Trophoblast cell (in vitro differentiated cells and primary cell): ENCODE data around the gene RBBP7.

Experiments
- DNase-seq, 2 donors: peaks; one replicate each; pipeline ENCODE4 v3.0.0-alpha.2; 2016
- H2AFZ ChIP-seq: 2 replicates; pipeline ENCODE4 v1.6.1; 2013; ENCODE audit warnings: low read length, moderate library complexity, mild to moderate bottlenecking; ENCODE audit not compliant: insufficient read depth, poor library complexity
- H2AK5ac ChIP-seq: 2 replicates; pipeline ENCODE4 v1.6.1; 2013; ENCODE audit warnings: mild to moderate bottlenecking, low read length
- H2BK120ac ChIP-seq: 2 replicates; pipeline ENCODE4 v1.6.1; 2013; ENCODE audit warnings: low read length, mild to moderate bottlenecking, moderate library complexity; ENCODE audit not compliant: insufficient read depth, poor library complexity
- H2BK12ac ChIP-seq: 2 replicates; pipeline ENCODE4 v1.6.1; 2013; ENCODE audit warnings: mild to moderate bottlenecking, low read length, moderate library complexity
- H2BK5ac ChIP-seq: 2 replicates; pipeline ENCODE4 v1.6.1; 2013; ENCODE audit warnings: low read length, low read depth, moderate library complexity, mild to moderate bottlenecking; ENCODE audit not compliant: poor library complexity
- H3K14ac ChIP-seq: 2 replicates; pipeline ENCODE4 v1.6.1; 2013; ENCODE audit warnings: mild to moderate bottlenecking, low read length
- H3K18ac ChIP-seq: 2 replicates; pipeline ENCODE4 v1.6.1; 2013; ENCODE audit warnings: mild to moderate bottlenecking, low read length
- H3K23ac ChIP-seq: 2 replicates; pipeline ENCODE4 v1.6.1; 2013; ENCODE audit warnings: low read length
- H3K27ac ChIP-seq: 2 replicates; pipeline ENCODE4 v1.5.1; 2013; ENCODE audit warnings: low read depth, mild to moderate bottlenecking, inconsistent platforms, low read length, moderate library complexity
- H3K27me3 ChIP-seq: 2 replicates; pipeline ENCODE4 v1.6.1; 2013; ENCODE audit warnings: inconsistent platforms, mild to moderate bottlenecking, low read length, moderate library complexity; ENCODE audit not compliant: insufficient read depth
- H3K36me3 ChIP-seq, 2 experiments: 1 replicate in 1 of 2; 2 replicates in 1 of 2; pipeline ENCODE4 v1.6.1; 2013; ENCODE audit warnings: low read length in 2 of 2, mild to moderate bottlenecking in 2 of 2, moderate library complexity in 1 of 2; ENCODE audit not compliant: insufficient read depth in 2 of 2, control insufficient read depth in 1 of 2
- H3K4ac ChIP-seq: 2 replicates; pipeline ENCODE4 v1.6.1; 2013; ENCODE audit warnings: low read depth, mild to moderate bottlenecking, low read length, moderate library complexity
- H3K4me1 ChIP-seq, 2 experiments: 1 replicate in 1 of 2; 2 replicates in 1 of 2; pipeline ENCODE4 v1.6.1; 2013; ENCODE audit warnings: low read length in 2 of 2, mild to moderate bottlenecking in 2 of 2, moderate library complexity in 1 of 2; ENCODE audit not compliant: insufficient read depth in 2 of 2, control insufficient read depth in 1 of 2
- H3K4me2 ChIP-seq: 2 replicates; pipeline ENCODE4 v1.6.1; 2013; ENCODE audit warnings: inconsistent platforms, mild to moderate bottlenecking, low read length, moderate library complexity
- H3K4me3 ChIP-seq: 2 replicates; pipeline ENCODE4 v1.5.1; 2013; ENCODE audit warnings: mild to moderate bottlenecking, low read depth, low read length, inconsistent platforms
- H3K79me1 ChIP-seq: one replicate; pipeline ENCODE4 v1.6.1; 2013; ENCODE audit warnings: low read length
- H3K79me2 ChIP-seq: 2 replicates; pipeline ENCODE4 v1.6.1; 2013; ENCODE audit warnings: low read length, mild to moderate bottlenecking; ENCODE audit not compliant: control insufficient read depth, insufficient read depth, poor library complexity
- H3K9ac ChIP-seq: 2 replicates; pipeline ENCODE4 v1.6.1; 2013; ENCODE audit warnings: mild to moderate bottlenecking, low read length
- H3K9me3 ChIP-seq: 2 replicates; pipeline ENCODE4 v1.6.1; 2013; ENCODE audit warnings: low read depth, mild to moderate bottlenecking, control low read depth, inconsistent platforms, low read length; ENCODE audit not compliant: insufficient read depth
- H4K12ac ChIP-seq: 2 replicates; pipeline ENCODE4 v1.6.1; 2013; ENCODE audit warnings: low read depth, mild to moderate bottlenecking, low read length, moderate library complexity
- H4K8ac ChIP-seq: 2 replicates; pipeline ENCODE4 v1.6.1; 2013; ENCODE audit warnings: low read depth, mild to moderate bottlenecking, low read length, moderate library complexity
- H4K91ac ChIP-seq: one replicate; pipeline ENCODE4 v1.6.1; 2013; ENCODE audit warnings: low read depth, mild to moderate bottlenecking, low read length, moderate library complexity
- WGBS: extraction: QIAGEN DNeasy Blood & Tissue Kit; methylation state at CpG from one replicate; pipeline ENCODE4 v1.1.7; 2013; ENCODE audit warnings: missing lambda C conversion rate; ENCODE audit not compliant: insufficient read length, insufficient coverage; ENCODE audit errors: extremely low coverage; 5-methylcytosine and 5-hydroxymethylcytosine counted together

RBBP7 gene

GRCh38 chrX:16826207-16826606 lies 44.0 kb downstream of the RBBP7 start:
- Histone ChIP-seq H3K79me1 (no peaks in the 10 kb centered on the region), H3K9ac (no peak overlapping the region), H2BK5ac (no peak overlapping the region), H3K14ac (no peak overlapping the region), H3K4me2 (no peak overlapping the region), H3K18ac (no peak overlapping the region), H2AFZ (no peak overlapping the region), H2BK12ac (no peak overlapping the region), H3K4me3 (no peak overlapping the region), H4K12ac (no peak overlapping the region), H4K91ac (no peak overlapping the region), H3K27me3 (no peaks in the 10 kb centered on the region), H2BK120ac (no peak overlapping the region), H3K79me2 (no peaks in the 10 kb centered on the region), H3K9me3 (no peaks in the 10 kb centered on the region), H3K27ac (no peak overlapping the region), H3K23ac (no peak overlapping the region), H2AK5ac (no peak overlapping the region), H3K4me1 (no peaks in the 10 kb centered on the region), H3K4ac (no peak overlapping the region), H3K36me3 (peaks cover 2 to 6% of the 10 kb centered on the region in 2 experiments), H4K8ac (no peak overlapping the region)
- peak in 1 of 2 donors; percentile 53 for DNase-seq
- no CpG with 5 or more reads among the region's 3 CpGs for WGBS

- Histone ChIP-seq H3K4me3 (no peak overlapping the region), H2AFZ (no peak overlapping the region), H2BK5ac (no peak overlapping the region), H3K79me1 (no peaks in the 10 kb centered on the region), H4K8ac (no peak overlapping the region), H3K4me2 (no peak overlapping the region), H3K14ac (no peak overlapping the region), H3K27me3 (no peaks in the 10 kb centered on the region), H4K12ac (no peak overlapping the region), H3K18ac (no peak overlapping the region), H3K27ac (no peak overlapping the region), H3K36me3 (peaks cover 2 to 6% of the 10 kb centered on the region in 2 experiments), H3K79me2 (no peaks in the 10 kb centered on the region), H3K9ac (no peak overlapping the region), H2BK120ac (no peak overlapping the region), H2BK12ac (no peak overlapping the region), H3K9me3 (no peaks in the 10 kb centered on the region), H3K4ac (no peak overlapping the region), H3K4me1 (no peaks in the 10 kb centered on the region), H2AK5ac (no peak overlapping the region), H3K23ac (no peak overlapping the region), H4K91ac (no peak overlapping the region)
- peak in 1 of 2 donors; percentile 11 for DNase-seq
- WGBS = no CpG with 5 or more reads among the region's 8 CpGs
Measured at GRCh38 chrX:16825264-16826035, 44.7 kb downstream of the RBBP7 start.

GRCh38 chrX:16822723-16823122 lies 47.4 kb downstream of the RBBP7 start:
- H3K14ac ChIP-seq = no peak overlapping the region
- no peak overlapping the region for H3K23ac ChIP-seq
- no peak overlapping the region for H4K12ac ChIP-seq
- H3K79me2 ChIP-seq = no peaks in the 10 kb centered on the region
- H2BK120ac ChIP-seq = no peak overlapping the region
- no peak overlapping the region for H3K4ac ChIP-seq
- H3K36me3 ChIP-seq = peaks cover 4 to 6% of the 10 kb centered on the region in 2 experiments
- H3K27ac ChIP-seq = no peak overlapping the region
- H2AFZ ChIP-seq = no peak overlapping the region
- H4K91ac ChIP-seq = no peak overlapping the region
- no peaks in the 10 kb centered on the region for H3K4me1 ChIP-seq
- H3K9me3 ChIP-seq = no peaks in the 10 kb centered on the region
- no peaks in the 10 kb centered on the region for H3K79me1 ChIP-seq
- no peak overlapping the region for H4K8ac ChIP-seq
- H3K27me3 ChIP-seq = no peaks in the 10 kb centered on the region
- H3K4me3 ChIP-seq = no peak overlapping the region
- DNase-seq = no peak
- H2AK5ac ChIP-seq = no peak overlapping the region
- no peak overlapping the region for H3K4me2 ChIP-seq
- no peak overlapping the region for H3K9ac ChIP-seq
- H2BK12ac ChIP-seq = no peak overlapping the region
- WGBS = no CpG with 5 or more reads among the region's 2 CpGs
- H2BK5ac ChIP-seq = no peak overlapping the region
- H3K18ac ChIP-seq = no peak overlapping the region

- Histone ChIP-seq H4K8ac (no peak overlapping the region), H3K9ac (no peak overlapping the region), H4K12ac (no peak overlapping the region), H3K79me2 (no peaks in the 10 kb centered on the region), H3K18ac (no peak overlapping the region), H3K36me3 (peaks cover 4 to 6% of the 10 kb centered on the region in 2 experiments), H3K27me3 (no peaks in the 10 kb centered on the region), H4K91ac (no peak overlapping the region), H3K4ac (no peak overlapping the region), H2BK120ac (no peak overlapping the region), H3K79me1 (no peaks in the 10 kb centered on the region), H3K4me2 (no peak overlapping the region), H3K4me1 (no peaks in the 10 kb centered on the region), H3K14ac (no peak overlapping the region), H2AK5ac (no peak overlapping the region), H3K9me3 (no peaks in the 10 kb centered on the region), H2BK5ac (no peak overlapping the region), H3K23ac (no peak overlapping the region), H2AFZ (no peak overlapping the region), H2BK12ac (no peak overlapping the region), H3K27ac (no peak overlapping the region), H3K4me3 (no peak overlapping the region)
- WGBS = no CpG with 5 or more reads among the region's 5 CpGs
- DNase-seq = no peak
Measured at GRCh38 chrX:16819634-16820033, 50.5 kb downstream of the RBBP7 start.
